GM12878 (cell line): ENCODE data around the gene CD72. TPM values are rescaled to one million over a fixed set of nuclear protein-coding genes. Genes with fewer than 3 reads are reported as not detected.
A peak's percentile ranks its signal among the peaks of the same experiment; 100 is the strongest.

ENCODE experiments used
- ATF7 ChIP-seq: fragments of 450-650 bp; IDR thresholded peaks from 2 replicates; pipeline ENCODE4 v1.6.1; 2016; ENCODE audit warnings: low read depth, mild to moderate bottlenecking
- BCL11A ChIP-seq: IDR thresholded peaks from 2 replicates; pipeline ENCODE4 v1.6.1; 2011; ENCODE audit warnings: low read depth, low read length
- CHD2 ChIP-seq: IDR thresholded peaks from 2 replicates; pipeline ENCODE4 v1.6.1; 2011; ENCODE audit warnings: low read depth, low read length, improper control_type of control experiment, borderline replicate concordance
- CHD4 ChIP-seq: fragments of 200-600 bp; sonication (generic); IDR thresholded peaks from 2 replicates; pipeline ENCODE4 v1.6.1; 2016; ENCODE audit warnings: mild to moderate bottlenecking
- EGR1 ChIP-seq, 2 experiments: IDR thresholded peaks; 1 replicate in 1 of 2; 2 replicates in 1 of 2; pipeline ENCODE4 v1.6.1; 2011 to 2012; ENCODE audit warnings: low read depth in 2 of 2, low read length in 2 of 2, borderline replicate concordance in 1 of 2, mild to moderate bottlenecking in 1 of 2, moderate library complexity in 1 of 2
- ETV6 ChIP-seq, 2 experiments: fragments of 450-650 bp in 1 of 2; IDR thresholded peaks in 1 of 2; conservative IDR thresholded peaks in 1 of 2; 2 replicates each; pipeline ENCODE4 v1.6.1; 2014; ENCODE audit warnings: antibody characterized with exemption in 1 of 2, borderline replicate concordance in 1 of 2, low read depth in 1 of 2, mild to moderate bottlenecking in 1 of 2, moderate library complexity in 1 of 2
- GATAD2B ChIP-seq: fragments of 450-650 bp; conservative IDR thresholded peaks from 2 replicates; pipeline ENCODE4 v1.6.1; 2017; ENCODE audit warnings: low read depth, mild to moderate bottlenecking, moderate library complexity
- HCFC1 ChIP-seq: fragments of 150-350 bp; IDR thresholded peaks from 2 replicates; pipeline ENCODE4 v1.6.1; 2014; ENCODE audit warnings: low read length
- IKZF2 ChIP-seq, 2 experiments: fragments of 450-650 bp; IDR thresholded peaks; 2 replicates each; pipeline ENCODE4 v1.6.1; 2017; ENCODE audit warnings: mild to moderate bottlenecking in 2 of 2, moderate library complexity in 2 of 2
- PML ChIP-seq: IDR thresholded peaks from 2 replicates; pipeline ENCODE4 v1.6.1; 2012; ENCODE audit warnings: low read length, inconsistent platforms
- POLR2AphosphoS2 ChIP-seq: IDR thresholded peaks from 2 replicates; pipeline ENCODE4 v1.6.1; 2011; ENCODE audit warnings: low read depth, mild to moderate bottlenecking, low read length, improper control_type of control experiment, moderate library complexity
- POU2F2 ChIP-seq: IDR thresholded peaks from 3 replicates; pipeline ENCODE4 v1.6.1; 2011; ENCODE audit warnings: low read depth, mild to moderate bottlenecking, low read length, borderline replicate concordance
- RCOR1 ChIP-seq: conservative IDR thresholded peaks from 2 replicates; pipeline ENCODE4 v1.6.1; 2012; ENCODE audit warnings: low read depth, low read length, improper control_type of control experiment
- RFX5 ChIP-seq: IDR thresholded peaks from 2 replicates; pipeline ENCODE4 v1.6.1; 2011; ENCODE audit warnings: low read depth, low read length, improper control_type of control experiment
- RUNX3 ChIP-seq: IDR thresholded peaks from 2 replicates; pipeline ENCODE4 v1.6.1; 2012; ENCODE audit warnings: low read length, inconsistent platforms
- SIX5 ChIP-seq: IDR thresholded peaks from 2 replicates; pipeline ENCODE4 v1.6.1; 2011; ENCODE audit warnings: mild to moderate bottlenecking, low read depth, low read length, moderate library complexity; ENCODE audit not compliant: severe bottlenecking
- TCF12 ChIP-seq: IDR thresholded peaks from 2 replicates; pipeline ENCODE4 v1.6.1; 2011; ENCODE audit warnings: low read depth, mild to moderate bottlenecking, low read length
- polyA plus RNA-seq, 11 experiments: library from polyadenylated mRNA; depleted of rRNA in 4 of 11; unstranded in 6 of 11; stranded (reverse) in 5 of 11; fragments of >200 nt; fragmentation: Nextera tagmentation in 4 of 11; fragmentation: Illumina TruSeq in 1 of 11; extraction: Ambion mirVana in 4 of 11; extraction: Trizol in 1 of 11; gene quantifications; 1 replicate in 1 of 11; 2 replicates in 10 of 11; pipeline versions ENCODE4 v1.2.1 to v1.2.3, GENCODE V29; 2011 to 2016; ENCODE audit warnings: inconsistent platforms in 2 of 11, missing spikeins in 2 of 11, low read depth in 1 of 11
- total RNA-seq, 4 experiments: library from RNA; depleted of rRNA in 3 of 4; stranded (reverse); fragments of >200 nt in 3 of 4; fragmentation: Illumina TruSeq in 1 of 4; extraction: Trizol in 1 of 4; gene quantifications; 2 replicates each; pipeline versions ENCODE4 v1.2.1 to v1.2.3, GENCODE V29; 2013 to 2021
- TF ChIP-seq, protein P1 (sequence below): fragments of 450-650 bp; IDR thresholded peaks from 2 replicates; pipeline ENCODE4 v1.6.1; 2017; ENCODE audit warnings: mild to moderate bottlenecking, low read depth, inconsistent platforms; ENCODE audit not compliant: poor library complexity, severe bottlenecking
- TF ChIP-seq, protein P2 (sequence below): fragments of 150-350 bp; IDR thresholded peaks from 2 replicates; pipeline ENCODE4 v1.6.1; 2014; ENCODE audit warnings: mild to moderate bottlenecking, low read depth, low read length
- TF ChIP-seq, protein P3 (sequence below): fragments of 450-650 bp; IDR thresholded peaks from 2 replicates; pipeline ENCODE4 v1.6.1; 2016; ENCODE audit warnings: mild to moderate bottlenecking
- TF ChIP-seq, protein P4 (sequence below): fragments of 450-650 bp; IDR thresholded peaks from 2 replicates; pipeline ENCODE4 v1.6.1; 2016; ENCODE audit warnings: mild to moderate bottlenecking, moderate library complexity, borderline replicate concordance

The CD72 gene
- total and polyA plus RNA-seq, 10 of the 15 experiments (the other 5 are each of a cell fraction or from before 2014, with no cell fraction given): 2.1 to 14.2 (median 4.4) TPM

- TF ChIP-seq, protein P1, sequence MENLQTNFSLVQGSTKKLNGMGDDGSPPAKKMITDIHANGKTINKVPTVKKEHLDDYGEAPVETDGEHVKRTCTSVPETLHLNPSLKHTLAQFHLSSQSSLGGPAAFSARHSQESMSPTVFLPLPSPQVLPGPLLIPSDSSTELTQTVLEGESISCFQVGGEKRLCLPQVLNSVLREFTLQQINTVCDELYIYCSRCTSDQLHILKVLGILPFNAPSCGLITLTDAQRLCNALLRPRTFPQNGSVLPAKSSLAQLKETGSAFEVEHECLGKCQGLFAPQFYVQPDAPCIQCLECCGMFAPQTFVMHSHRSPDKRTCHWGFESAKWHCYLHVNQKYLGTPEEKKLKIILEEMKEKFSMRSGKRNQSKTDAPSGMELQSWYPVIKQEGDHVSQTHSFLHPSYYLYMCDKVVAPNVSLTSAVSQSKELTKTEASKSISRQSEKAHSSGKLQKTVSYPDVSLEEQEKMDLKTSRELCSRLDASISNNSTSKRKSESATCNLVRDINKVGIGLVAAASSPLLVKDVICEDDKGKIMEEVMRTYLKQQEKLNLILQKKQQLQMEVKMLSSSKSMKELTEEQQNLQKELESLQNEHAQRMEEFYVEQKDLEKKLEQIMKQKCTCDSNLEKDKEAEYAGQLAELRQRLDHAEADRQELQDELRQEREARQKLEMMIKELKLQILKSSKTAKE: peak; percentile 23
- 0 out of 2 replicates have a peak, but pooled peaks have one; percentile 11 for TF ChIP-seq RFX5
- no peak for TF ChIP-seq POLR2AphosphoS2
- no peak for TF ChIP-seq RCOR1
- no peak for TF ChIP-seq CHD4
- no peak for TF ChIP-seq SIX5
- TF ChIP-seq, protein P2, sequence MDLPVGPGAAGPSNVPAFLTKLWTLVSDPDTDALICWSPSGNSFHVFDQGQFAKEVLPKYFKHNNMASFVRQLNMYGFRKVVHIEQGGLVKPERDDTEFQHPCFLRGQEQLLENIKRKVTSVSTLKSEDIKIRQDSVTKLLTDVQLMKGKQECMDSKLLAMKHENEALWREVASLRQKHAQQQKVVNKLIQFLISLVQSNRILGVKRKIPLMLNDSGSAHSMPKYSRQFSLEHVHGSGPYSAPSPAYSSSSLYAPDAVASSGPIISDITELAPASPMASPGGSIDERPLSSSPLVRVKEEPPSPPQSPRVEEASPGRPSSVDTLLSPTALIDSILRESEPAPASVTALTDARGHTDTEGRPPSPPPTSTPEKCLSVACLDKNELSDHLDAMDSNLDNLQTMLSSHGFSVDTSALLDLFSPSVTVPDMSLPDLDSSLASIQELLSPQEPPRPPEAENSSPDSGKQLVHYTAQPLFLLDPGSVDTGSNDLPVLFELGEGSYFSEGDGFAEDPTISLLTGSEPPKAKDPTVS: no peak
- TF ChIP-seq GATAD2B: peak; percentile 34; the same call in 1 of the 2 replicates
- TF ChIP-seq POU2F2: no peak
- no peak for TF ChIP-seq HCFC1
- TF ChIP-seq, protein P3, sequence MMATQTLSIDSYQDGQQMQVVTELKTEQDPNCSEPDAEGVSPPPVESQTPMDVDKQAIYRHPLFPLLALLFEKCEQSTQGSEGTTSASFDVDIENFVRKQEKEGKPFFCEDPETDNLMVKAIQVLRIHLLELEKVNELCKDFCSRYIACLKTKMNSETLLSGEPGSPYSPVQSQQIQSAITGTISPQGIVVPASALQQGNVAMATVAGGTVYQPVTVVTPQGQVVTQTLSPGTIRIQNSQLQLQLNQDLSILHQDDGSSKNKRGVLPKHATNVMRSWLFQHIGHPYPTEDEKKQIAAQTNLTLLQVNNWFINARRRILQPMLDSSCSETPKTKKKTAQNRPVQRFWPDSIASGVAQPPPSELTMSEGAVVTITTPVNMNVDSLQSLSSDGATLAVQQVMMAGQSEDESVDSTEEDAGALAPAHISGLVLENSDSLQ: no peak
- peak; percentile 65; the same call in 1 of the 2 replicates for TF ChIP-seq CHD2
- TF ChIP-seq, protein P4, sequence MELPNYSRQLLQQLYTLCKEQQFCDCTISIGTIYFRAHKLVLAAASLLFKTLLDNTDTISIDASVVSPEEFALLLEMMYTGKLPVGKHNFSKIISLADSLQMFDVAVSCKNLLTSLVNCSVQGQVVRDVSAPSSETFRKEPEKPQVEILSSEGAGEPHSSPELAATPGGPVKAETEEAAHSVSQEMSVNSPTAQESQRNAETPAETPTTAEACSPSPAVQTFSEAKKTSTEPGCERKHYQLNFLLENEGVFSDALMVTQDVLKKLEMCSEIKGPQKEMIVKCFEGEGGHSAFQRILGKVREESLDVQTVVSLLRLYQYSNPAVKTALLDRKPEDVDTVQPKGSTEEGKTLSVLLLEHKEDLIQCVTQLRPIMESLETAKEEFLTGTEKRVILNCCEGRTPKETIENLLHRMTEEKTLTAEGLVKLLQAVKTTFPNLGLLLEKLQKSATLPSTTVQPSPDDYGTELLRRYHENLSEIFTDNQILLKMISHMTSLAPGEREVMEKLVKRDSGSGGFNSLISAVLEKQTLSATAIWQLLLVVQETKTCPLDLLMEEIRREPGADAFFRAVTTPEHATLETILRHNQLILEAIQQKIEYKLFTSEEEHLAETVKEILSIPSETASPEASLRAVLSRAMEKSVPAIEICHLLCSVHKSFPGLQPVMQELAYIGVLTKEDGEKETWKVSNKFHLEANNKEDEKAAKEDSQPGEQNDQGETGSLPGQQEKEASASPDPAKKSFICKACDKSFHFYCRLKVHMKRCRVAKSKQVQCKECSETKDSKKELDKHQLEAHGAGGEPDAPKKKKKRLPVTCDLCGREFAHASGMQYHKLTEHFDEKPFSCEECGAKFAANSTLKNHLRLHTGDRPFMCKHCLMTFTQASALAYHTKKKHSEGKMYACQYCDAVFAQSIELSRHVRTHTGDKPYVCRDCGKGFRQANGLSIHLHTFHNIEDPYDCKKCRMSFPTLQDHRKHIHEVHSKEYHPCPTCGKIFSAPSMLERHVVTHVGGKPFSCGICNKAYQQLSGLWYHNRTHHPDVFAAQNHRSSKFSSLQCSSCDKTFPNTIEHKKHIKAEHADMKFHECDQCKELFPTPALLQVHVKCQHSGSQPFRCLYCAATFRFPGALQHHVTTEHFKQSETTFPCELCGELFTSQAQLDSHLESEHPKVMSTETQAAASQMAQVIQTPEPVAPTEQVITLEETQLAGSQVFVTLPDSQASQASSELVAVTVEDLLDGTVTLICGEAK: peak; percentile 66; the same call in 1 of the 2 replicates
- TF ChIP-seq TCF12: 0 out of 2 replicates have a peak, but pooled peaks have one; percentile 31
- no peak for TF ChIP-seq BCL11A
- peak in 1 of 2 experiments; percentile 14; a peak in 1 of 4 replicates for TF ChIP-seq ETV6 (conservative IDR thresholded peaks at IDR 0.05 in 1 of 2, IDR thresholded peaks at IDR 0.05 in 1 of 2; ENCODE audit: borderline replicate concordance in 1 of 2, low read depth in 1 of 2)
- no peak for TF ChIP-seq ATF7
- TF ChIP-seq IKZF2 (IDR thresholded peaks at IDR 0.05): peak; percentile 48 to 74; a peak in 3 of 4 replicates
- no peak for TF ChIP-seq RUNX3
- TF ChIP-seq PML: no peak
- peak in 1 of 2 experiments; percentile 94; a peak in 2 of 3 replicates for TF ChIP-seq EGR1 (IDR thresholded peaks at IDR 0.05; ENCODE audit: borderline replicate concordance in 1 of 2, low read depth in 2 of 2, low read length in 2 of 2)
Measured at GRCh38 chr9:35649431-35650340, 31.5 kb upstream of the CD72 start (continued).
